Measurements from ENCODE around the gene RNASE3.
"Not testable (repeated sequence)": the region's sequence is repeated elsewhere in the genome, so short reads cannot be mapped to it uniquely, and the experiment has no call there.

RNASE3 gene

DNA sequence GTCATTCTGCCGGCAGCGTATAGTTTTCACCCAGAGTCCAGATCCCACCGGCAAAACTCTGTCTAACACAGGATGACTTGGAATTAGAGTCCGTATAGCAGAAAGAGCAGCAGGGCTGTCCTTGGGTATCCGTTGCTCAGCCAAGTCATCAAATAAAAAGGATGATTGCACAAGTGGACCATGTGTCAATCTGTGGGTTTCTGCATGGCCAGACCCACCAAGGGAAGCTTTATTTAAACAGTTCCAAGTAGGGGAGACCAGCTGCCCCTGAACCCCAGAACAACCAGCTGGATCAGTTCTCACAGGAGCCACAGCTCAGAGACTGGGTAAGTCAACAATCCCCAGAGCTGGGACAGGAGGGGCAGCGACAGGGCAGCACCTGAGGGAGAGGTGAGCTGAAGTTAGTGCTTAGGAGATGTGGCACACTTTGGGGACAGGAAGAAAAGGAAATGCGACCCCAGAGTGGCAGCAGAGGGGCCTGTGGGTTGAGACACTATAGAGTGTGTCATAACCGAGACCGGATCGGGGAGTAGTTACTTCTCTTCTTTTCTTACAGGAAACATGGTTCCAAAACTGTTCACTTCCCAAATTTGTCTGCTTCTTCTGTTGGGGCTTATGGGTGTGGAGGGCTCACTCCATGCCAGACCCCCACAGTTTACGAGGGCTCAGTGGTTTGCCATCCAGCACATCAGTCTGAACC is at the start of gene RNASE3:
Gene RNASE3, plus strand, starts transcription at position 260 of the 700 bp plus-strand sequence. Its CDS starts 302 bp downstream, at position 562.
- DNase-seq, result peak; percentile 58 to 76

DNA sequence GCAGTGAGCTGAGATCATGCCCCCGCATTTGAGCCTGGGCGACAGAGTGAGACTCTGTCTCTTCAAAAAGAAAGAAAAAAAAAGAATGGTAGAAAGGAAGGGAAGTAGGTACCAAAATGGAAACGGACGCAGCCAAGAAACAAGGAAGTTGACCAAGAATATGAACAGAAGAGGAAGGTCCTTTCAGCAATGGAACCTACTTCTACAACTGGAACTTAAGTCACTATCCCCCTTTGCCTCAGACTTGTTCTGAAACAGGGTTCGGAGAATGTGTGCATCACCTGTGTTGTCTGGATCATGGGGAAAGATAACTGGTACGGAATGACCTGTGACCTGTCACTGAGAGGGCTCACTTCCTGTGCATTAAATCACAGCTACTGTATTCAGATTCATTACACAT is 44.6 kb upstream of the RNASE3 start:
- DNase-seq, result no peak

DNA sequence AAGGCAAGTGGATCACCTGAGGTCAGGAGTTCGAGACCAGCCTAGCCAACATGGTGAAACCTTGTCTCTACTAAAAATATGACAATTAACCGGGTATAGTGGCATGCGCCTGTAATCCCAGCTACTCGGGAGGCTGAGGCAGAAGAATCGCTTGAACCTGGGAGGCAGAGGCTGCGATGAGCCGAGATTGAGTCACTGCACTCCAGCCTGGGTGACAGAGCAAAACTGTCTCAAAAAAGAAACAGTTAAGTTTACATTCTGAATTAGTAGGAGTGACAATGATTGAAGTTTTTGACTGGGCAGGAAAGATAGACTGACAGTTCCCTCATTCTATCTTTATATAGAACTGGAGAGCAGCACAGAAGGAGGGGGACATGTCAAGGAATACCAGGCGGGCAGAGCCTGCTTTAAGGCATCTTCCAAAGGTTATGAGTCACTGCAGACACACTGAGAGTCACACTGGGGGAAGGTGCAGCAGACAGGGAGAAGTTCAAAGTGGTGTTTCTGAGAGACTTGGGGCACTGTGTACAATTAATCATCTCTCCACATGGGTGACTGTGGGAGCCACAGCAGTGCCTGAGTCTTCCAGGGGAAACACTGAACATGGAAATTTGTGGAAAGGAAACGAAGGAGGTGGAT is 42.8 kb upstream of the RNASE3 start:
- no peak for DNase-seq

DNA sequence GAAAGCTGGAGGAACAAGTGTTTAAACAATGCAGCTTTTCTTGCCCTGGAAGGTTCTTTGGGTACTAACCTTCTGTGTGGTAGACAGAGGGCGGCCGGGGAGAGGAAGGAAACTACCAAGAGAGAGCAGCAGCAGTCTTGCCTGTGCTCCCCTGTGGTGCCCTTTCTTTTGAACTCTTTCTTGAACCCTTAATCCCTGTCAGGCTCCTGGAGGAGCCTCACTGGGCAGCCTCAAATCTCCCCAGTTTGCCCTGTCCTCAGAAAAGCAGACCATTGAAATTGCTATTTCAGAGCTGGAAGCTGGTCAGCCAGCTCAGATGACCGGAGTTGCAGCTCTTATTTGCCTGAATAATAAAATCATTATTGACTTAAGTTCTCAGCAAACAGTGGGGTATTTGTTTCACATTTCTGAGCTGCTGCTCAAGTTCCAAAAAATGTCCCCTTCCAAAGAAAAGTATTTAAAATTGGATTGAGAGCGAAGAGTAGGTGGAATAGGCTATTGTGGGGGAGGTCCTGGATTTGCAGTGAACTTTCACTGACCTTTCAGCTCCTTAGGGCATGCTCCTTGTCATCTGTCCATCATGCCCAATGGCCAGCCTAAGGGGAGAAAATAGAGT is 42.1 kb upstream of the RNASE3 start:
- no peak for DNase-seq

DNA sequence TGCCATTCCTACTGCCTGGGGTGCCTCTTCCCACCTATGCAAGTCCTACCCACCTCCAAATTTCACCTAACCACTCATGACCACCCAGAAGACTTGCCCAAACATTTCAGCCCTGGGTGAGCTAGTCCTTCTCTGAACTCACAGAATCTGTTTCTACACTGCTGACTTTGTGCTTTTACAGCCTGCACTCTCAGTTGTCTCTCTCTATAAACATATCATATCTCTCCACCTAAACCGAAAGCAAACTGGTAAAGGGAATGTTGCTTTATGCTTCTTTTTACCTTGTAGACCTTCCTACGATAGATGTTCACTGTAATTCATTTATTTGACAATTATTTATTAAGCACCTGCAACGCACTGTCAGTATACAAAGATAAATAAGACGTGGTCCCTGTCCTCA is 38.1 kb upstream of the RNASE3 start:
- DNase-seq, result no peak

DNA sequence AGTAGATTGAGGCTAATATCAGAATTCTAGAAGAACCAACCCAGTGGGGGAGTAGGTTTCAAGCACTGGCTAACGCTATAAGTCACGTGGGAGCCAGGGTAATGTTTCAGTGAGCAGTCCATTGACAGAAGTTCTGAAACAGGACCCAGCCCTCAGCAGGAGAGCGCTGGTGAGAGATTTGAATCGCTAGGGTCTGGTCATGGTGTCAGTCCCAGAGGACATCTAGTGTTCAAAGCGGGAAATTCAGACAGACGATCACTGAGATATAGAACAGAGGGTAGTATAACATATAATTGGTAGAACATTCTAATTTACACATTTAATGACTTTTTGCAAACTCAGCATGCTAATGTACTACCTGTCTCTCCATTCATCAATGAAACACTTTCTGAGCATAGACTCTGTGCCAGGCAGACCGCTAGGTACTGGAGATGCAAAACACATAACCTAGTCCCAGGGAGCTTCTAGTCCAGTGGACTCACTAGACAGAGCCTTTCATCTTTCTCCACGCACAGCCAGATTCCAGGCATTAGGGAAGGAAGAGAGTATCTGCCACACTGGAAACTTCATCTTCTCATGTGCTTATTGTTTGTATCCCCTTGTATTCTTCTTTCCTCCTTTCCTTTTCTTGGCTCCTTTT is 35.4 kb upstream of the RNASE3 start:
- peak; percentile 92 to 95 for DNase-seq

DNA sequence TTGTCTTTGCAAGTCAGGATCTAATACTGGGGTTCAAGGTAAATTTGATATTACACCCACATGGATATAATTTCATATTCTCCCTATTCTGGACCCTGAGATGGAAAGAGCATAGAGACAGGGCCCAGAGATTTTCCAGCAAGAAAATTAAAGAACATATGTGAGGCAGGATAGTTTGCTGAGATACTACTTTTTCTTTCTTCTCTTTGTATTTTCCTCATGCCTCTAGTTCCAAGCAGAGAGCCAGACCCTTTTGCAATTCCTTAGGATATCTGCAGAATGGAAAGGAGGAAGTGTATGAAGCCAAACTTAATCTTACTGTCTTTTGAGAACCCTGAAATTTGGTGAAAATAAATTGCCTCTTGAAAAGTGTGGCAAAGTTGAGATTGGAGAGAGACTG is 34.0 kb upstream of the RNASE3 start:
- no peak for DNase-seq

DNA sequence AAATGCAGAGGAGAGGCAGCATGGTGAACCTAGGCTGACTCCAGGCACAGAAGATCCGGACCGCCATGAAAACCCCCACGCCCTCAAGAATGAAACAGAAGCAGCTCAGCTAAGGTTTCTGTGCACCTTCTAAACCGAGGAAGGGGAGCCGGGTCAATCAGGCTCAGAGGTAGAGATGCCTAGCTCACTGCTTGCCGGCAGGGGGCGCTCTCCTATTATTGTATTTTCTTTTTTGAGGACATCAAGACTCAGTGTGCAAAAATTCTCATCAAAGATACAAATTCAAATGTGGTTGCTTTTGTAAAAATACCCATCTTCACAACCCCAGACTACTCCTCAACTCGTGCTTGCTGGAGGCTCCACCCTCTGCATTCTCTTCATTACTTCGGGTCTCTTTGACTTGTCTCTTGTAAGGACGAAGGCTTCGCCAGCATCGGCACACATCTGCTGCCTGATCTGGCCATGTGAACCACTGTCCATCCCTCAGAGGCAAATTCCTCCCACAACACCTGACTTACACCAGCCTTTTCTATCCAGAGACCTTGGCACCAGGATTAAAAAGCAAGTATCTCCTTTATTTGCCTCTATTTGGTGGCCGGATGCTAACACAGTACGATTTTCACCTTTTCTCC is 33.4 kb upstream of the RNASE3 start:
- DNase-seq, result peak; percentile 78 to 81

DNA sequence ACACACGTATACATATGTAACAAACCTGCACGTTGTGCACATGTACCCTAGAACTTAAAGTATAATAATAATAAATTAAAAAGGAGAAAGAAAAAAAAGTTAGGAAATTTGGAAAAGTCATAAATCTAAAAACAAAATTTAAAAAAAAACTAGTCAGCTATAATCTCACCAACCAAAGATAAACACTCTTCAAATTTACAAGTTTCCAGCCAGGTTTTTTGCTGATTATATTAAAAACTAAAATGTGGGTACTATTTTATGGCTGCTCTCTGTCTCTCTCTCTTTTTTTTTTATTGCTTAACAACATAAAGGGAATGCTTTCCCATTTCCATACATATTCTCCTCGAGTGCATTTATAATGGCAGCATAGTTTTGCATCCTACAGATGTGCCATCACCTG is 25.0 kb upstream of the RNASE3 start:
- no peak for DNase-seq

DNA sequence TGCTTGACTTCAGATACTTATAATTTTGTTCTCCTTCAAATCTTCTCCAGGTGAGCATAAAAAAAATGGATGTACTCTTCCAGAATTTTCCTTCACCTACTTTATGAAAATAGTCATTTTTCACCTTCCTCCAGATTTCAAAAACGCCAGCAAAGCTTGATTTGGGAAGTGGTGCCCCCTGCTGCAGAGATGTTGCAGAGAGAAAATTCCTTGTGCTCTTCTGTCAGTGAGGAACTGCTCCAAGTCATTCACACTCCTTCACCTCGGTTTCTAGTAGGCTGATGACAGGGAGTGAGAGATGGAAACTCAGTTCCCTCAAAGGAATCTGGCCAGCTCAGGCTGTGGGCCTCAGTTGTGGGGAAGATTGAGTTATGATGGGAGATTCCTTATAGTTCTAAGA is 24.2 kb upstream of the RNASE3 start:
- DNase-seq, result peak; percentile 61 to 67

DNA sequence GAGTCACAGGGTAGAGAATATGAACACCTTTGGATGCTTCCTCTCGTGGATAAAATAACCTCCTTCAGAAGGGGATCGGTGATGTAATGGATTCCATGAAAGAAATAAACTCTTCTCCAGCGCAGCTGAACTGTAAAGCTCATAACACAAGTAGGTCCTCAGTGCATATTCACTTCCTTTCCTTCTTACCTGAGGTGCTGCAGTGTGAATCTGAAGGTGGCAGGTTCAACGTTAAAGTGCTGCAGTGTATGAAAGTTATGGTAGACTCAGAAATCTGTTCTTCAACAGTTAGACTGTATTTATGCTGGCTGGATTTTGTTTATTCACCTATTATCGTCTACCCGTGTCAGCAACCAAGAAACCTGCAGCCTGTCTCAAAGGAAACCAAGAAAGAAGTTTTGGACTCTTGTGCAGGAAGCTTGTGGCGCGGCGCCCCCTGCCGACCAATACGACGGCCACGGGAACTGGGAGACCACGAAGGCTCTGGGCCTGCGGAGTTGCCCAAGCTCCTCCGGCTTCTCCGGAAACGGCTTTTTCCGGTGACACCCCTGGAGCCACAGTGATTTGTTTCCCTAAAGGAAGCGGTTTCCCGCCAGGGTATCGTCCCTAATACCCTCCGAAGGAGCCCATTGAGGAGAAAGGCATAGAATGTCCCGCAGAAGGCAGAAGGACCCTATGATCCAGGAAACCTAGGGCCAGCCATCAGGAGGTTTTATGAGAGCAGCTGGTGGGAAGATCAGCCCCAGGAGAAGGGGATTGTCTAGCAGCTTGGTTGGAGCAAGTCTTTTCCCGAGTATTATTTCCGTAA is 17.6 kb upstream of the RNASE3 start:
- DNase-seq, result peak; percentile 80 to 85

DNA sequence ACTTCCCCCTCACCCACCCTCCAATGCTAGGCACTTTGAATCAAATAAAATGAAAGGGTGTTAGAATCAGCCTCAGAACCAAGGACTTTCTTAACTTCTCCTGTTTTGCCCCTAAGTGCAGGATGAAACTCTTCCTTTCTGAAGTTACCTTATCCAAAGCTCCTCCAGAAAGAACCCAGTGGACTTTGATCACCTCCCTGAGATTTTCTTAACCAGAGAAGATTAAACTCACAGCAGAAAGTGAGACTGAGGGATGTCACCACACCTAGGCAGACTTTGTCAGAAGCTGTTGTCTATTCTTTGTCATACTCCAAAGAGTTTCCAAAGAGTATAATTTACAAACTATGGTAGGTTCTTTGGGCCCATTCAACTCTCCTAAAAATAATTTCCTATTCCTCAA is 14.2 kb upstream of the RNASE3 start:
- DNase-seq, result no peak

DNA sequence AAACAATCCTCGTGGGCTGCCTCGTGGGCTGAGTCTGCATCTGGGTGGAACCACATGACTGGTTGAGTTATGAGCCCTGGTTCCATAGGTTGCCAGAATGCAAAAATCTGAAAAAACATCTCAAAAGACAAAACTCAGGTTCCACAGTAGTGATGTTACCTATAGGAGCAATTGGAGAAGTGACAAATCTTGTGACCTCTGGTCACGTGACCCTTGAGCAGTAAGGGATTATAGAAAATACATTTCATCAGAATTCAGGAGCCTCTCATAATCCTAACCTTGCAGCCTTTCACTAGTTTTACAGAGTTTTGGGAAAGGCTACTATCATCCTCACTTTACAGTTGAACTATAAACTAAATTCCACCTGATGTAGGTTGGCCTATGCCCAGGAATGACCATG is 12.5 kb upstream of the RNASE3 start:
- DNase-seq, result no peak

DNA sequence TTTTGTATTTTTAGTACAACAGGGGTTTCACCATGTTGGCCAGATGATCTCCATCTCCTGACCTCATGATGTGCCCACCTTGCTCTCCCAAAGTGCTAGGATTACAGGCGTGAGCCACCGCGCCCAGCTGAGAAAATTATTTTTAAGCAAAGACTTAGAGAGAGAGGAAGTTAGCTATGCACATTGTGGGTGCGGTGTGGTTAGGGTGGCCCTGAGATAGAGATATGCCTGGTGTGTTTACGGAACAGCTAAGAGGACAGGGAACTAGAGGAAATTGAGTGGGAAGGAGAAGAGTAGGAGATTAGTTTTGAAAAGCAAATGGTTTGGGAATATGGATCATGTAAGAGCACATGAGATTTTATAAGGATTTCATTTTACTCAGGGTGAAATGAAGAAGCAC is 10.0 kb upstream of the RNASE3 start:
- DNase-seq, result peak; percentile 45 to 58

DNA sequence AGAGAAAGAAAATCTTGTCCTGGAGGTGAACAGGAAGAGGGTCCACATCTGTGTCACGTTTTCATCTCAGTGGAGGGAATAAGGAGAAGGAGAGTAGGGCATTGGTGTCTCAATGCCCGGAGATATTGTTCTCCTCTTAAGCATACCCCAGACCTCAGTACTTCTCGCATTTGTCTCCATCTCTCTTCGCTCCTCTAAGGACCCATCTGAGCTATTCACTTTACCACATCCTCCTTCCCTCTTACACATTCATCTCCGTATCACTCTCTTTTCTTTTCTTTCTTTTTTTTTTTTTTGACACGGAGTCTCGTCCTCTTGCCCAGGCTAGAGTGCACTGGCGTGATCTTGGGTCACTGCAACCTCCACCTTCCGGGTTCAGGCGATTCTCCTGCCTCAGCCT is 8.4 kb upstream of the RNASE3 start:
- not testable (repeated sequence) for DNase-seq

DNA sequence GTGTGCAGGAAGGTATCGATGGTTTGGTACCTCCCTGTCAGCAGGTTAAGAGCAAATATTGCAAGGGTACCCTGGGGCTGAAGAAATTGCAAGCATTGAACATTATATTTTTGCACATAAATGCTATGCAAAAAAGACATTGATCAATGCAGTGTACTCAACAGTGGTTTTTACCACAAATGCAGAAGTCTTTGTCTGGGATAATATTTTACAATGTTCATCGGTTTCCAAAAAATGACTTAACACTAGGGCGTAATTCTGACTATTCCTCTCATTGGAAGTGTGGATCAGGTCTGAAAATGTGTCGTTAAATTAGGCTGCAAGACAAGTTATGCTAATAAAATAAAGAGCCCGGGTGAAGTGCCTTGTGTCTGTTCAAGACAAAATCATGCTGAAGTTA is 2.8 kb upstream of the RNASE3 start:
- peak in 1 of 2 experiments; percentile 12 for DNase-seq

DNA sequence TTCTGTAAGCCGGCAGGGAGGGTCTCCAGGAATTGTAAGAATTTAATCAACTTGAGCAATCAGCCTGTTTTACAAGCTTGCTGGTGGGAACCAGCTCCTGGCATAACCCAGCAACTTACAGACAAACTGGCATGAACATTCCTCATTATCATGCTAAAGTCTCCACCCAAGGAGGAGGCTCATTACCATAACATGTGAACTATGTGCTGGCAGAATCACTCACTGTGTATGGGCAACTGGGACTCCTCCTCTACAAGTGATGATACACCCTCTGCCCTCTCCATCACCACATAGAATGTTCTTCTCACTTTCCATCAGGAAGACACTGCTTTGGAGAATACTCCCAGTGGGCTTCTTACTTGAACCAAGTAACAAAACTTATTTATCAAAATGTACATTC is 4.1 kb downstream of the RNASE3 start:
- DNase-seq, result not testable (repeated sequence)

DNA sequence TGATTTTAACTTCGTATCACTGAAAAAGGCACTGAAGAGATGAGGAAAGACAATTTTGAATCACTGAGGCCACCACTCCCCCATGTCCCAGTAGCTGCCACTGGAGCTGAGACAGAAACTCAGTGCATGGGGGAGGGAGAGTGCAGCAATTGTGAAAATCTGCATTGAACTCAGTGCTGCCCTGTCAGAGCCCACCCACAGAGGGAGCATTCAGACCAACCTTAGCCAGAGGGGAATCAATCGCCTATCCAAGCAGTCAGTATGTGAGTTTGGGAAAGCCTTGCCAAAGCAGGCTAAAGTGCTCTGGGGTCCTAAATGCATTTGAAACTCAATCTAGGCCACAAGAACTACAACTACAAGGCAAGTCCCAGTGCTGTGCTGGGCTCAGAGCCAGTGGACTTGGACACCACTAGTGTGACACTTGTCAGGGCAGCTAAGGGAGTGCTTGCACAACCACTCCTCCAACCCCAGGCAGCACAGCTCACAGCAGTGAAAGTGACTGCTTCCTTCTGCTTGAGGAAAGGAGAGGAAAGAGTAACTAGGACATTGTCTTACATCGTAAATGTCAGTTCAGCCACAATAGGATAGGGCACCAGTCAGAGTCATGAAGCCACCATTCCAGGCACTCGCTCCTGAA is 13.3 kb downstream of the RNASE3 start:
- DNase-seq, result peak; percentile 61 to 75

DNA sequence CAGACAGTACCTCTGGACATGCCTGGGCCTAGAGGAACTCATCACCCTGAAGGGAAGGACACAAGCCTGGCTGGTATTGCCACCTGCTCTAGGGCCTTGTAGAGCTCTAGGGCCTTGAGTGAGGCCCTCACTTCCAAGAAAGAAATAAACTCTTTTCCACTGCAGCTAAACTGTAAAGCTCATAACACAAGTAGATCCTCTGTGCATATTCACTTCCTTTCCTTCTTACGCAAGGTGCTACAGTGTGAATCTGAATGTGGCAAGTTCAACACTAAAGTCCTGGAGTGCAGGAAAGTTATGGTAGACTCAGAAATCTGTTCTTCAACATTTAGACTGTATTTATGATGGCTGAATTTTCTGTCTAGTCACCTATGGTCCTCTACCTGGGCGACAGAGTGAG is 14.5 kb downstream of the RNASE3 start:
- peak; percentile 28 to 38 for DNase-seq

DNA sequence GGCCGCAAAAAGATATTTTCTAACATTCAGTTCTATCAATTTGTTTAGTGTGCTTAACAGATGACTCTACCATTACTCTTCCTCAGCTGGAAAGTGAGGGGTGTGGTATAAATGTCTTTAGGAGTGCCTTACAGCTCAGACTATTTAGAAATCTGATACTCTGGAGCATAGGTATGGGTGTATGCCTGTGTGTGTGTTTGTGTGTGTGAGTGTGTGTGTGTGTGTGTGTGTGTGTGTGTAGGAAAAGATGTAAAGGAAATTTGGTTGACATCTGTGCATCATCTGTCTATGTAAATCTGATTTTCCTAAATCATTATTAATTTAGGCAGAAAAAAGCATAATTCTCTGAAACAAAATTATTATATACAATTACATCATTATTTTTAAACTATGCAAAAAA is 16.0 kb downstream of the RNASE3 start:
- DNase-seq, result no peak

DNA sequence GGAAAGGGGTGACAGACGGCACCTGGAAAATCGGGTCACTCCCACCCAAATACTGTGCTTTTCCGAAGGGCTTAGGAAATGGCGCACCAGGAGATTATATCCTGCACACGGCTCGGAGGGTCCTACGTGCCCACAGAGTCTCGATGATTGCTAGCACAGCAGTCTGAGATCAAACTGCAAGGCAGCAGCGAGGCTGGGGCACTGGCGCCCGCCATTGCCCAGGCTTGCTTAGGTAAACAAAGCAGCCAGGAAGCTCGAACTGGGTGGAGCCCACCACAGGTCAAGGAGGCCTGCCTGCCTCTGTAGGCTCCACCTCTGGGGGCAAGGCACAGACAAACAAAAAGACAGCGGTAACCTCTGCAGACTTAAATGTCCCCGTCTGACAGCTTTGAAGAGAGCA is 19.6 kb downstream of the RNASE3 start:
- DNase-seq, result not testable (repeated sequence)
